C4-2B (cell line): ENCODE results near the gene POLR2E.
A peak's percentile ranks its signal among the peaks of the same experiment; 100 is the strongest.

Experiments used
- H3K27ac ChIP-seq: fragments of 450-650 bp; 2 replicates; pipeline ENCODE4 v1.5.1; 2017
- ZFX ChIP-seq: fragments of 450-650 bp; IDR thresholded peaks from 2 replicates; pipeline ENCODE4 v1.6.1; 2017
- TF ChIP-seq, protein P1 (sequence below): fragments of 450-650 bp; conservative IDR thresholded peaks from 2 replicates; pipeline ENCODE4 v1.5.1; 2017; ENCODE audit warnings: mild to moderate bottlenecking

POLR2E gene

DNA sequence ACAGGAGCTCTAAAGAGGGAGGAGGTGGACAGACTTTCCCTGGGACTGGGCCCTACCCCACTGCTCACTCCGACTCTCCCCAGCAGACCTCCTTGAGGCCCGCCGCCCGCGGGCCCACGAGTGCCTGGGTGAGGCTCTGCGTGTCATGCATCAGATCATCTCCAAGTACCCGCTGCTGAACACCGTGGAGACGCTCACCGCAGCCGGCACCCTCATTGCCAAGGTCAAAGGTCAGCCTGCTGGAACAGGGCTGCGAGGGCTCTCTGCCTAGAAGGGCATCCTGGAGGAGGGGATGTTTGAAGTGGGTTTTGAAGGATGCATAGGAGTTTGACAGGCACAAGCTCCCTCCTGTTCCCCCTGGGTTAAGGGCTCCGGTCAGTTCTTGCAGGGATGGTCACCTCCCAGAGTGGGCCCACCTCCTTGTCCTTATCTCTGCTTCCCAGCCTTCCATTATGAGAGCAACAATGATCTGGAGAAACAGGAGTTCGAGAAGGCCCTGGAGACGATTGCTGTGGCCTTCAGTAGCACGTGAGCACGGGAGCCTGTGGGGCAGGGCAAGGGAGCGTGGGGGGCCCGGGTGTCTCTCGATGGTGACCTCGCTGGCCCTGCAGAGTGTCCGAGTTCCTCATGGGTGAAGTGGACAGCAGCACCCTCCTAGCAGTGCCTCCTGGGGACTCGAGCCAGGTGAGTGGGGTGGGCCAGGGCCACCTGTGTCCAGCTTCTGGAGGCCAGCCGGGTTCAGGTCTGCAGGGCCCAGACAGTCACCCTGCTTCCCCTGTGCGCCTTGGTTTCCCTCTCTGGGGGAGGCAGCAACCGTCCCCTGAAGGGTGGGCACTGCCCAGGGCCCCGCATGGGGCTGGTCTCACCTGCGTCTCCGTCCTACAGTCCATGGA lies 21.9 kb downstream of the POLR2E start:
- TF ChIP-seq ZFX: no peak
- TF ChIP-seq, protein P1, sequence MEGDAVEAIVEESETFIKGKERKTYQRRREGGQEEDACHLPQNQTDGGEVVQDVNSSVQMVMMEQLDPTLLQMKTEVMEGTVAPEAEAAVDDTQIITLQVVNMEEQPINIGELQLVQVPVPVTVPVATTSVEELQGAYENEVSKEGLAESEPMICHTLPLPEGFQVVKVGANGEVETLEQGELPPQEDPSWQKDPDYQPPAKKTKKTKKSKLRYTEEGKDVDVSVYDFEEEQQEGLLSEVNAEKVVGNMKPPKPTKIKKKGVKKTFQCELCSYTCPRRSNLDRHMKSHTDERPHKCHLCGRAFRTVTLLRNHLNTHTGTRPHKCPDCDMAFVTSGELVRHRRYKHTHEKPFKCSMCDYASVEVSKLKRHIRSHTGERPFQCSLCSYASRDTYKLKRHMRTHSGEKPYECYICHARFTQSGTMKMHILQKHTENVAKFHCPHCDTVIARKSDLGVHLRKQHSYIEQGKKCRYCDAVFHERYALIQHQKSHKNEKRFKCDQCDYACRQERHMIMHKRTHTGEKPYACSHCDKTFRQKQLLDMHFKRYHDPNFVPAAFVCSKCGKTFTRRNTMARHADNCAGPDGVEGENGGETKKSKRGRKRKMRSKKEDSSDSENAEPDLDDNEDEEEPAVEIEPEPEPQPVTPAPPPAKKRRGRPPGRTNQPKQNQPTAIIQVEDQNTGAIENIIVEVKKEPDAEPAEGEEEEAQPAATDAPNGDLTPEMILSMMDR: no peak
- no peak overlapping the region; the same call in 1 of the 2 replicates for H3K27ac ChIP-seq

GRCh38 chr19:1072371-1073015 lies 22.7 kb downstream of the POLR2E start:
- TF ChIP-seq, protein P1: no peak
- no peak for TF ChIP-seq ZFX
- no peak overlapping the region for H3K27ac ChIP-seq

GRCh38 chr19:1070931-1071791 lies 24.0 kb downstream of the POLR2E start:
- peak overlapping the region; percentile 39 for H3K27ac ChIP-seq
- no peak for TF ChIP-seq ZFX
- TF ChIP-seq, protein P1: no peak

DNA sequence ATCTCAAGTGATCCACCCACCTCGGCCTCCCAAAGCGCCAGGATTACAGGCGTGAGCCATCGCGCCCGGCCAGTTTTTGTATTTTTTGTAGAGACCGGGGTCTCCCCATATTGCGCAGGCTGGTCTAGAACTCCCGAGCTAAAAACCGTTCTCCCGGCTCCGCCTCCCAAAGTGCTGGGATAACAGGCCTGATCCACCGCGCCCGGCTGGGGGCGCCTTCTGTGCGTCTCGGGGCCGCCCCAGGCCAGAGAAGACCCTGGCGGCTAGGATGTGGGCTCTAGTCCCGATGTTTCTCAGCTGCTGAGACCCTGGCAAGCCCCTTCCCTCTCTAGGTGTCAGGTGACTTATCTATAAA lies 24.6 kb downstream of the POLR2E start:
- TF ChIP-seq, protein P1: no peak
- TF ChIP-seq ZFX: no peak
- peak overlapping the region; percentile 39 for H3K27ac ChIP-seq

GRCh38 chr19:1069009-1069779 lies 26.0 kb downstream of the POLR2E start:
- TF ChIP-seq ZFX: no peak
- TF ChIP-seq, protein P1: no peak
- H3K27ac ChIP-seq: no peak overlapping the region

- H3K27ac ChIP-seq: no peak overlapping the region
- TF ChIP-seq ZFX: no peak
- TF ChIP-seq, protein P1: no peak
These were observed 26.9 kb downstream of the POLR2E start for GRCh38 chr19:1068009-1069001.
